Upper lobe of left lung (tissue), 6 donors: Measurements from ENCODE around the gene TTC28. TPM values are rescaled to one million over a fixed set of nuclear protein-coding genes. Genes with fewer than 3 reads are reported as not detected.

Experiments used
- ATAC-seq, 2 donors: fragments of 200-7000 bp; cut with Tn5 transposase; one replicate each; pipeline ENCODE4 v1.9.1; 2022; ENCODE audit warnings: mild to moderate bottlenecking in 2 of 2, moderate library complexity in 2 of 2; ENCODE audit not compliant: low FRiP score in 2 of 2
- DNase-seq, 2 donors: peaks; one replicate each; pipeline ENCODE4 v3.0.0-alpha.2; 2019 to 2020
- H3K27ac ChIP-seq, 4 donors: fragments of 200-600 bp; sonication (generic); one replicate each; pipeline ENCODE4 v1.5.1; 2016 to 2019
- H3K27me3 ChIP-seq, 4 donors: fragments of 200-600 bp; sonication (generic); one replicate each; pipeline ENCODE4 v1.5.1; 2017 to 2019
- H3K36me3 ChIP-seq, 4 donors: fragments of 200-600 bp; sonication (generic); one replicate each; pipeline ENCODE4 v1.5.1; 2016 to 2019
- H3K4me1 ChIP-seq, 4 donors: fragments of 200-600 bp; sonication (generic); one replicate each; pipeline ENCODE4 v1.5.1; 2018 to 2019
- H3K4me3 ChIP-seq, 4 donors: fragments of 200-600 bp; sonication (generic); one replicate each; pipeline ENCODE4 v1.5.1; 2017 to 2019; ENCODE audit warnings: mild to moderate bottlenecking in 2 of 4, moderate library complexity in 1 of 4
- H3K9me3 ChIP-seq, 4 donors: fragments of 200-600 bp; sonication (generic); one replicate each; pipeline ENCODE4 v1.5.1; 2018 to 2019
- EP300 ChIP-seq, 4 donors: sonication (generic); formaldehyde crosslinking; IDR thresholded peaks; one replicate each; pipeline ENCODE4 v1.5.1; 2017; ENCODE audit warnings: antibody characterized with exemption in 4 of 4, control low read depth in 2 of 4
- POLR2A ChIP-seq, 4 donors: fragments of 450-650 bp; IDR thresholded peaks; one replicate each; pipeline ENCODE4 v1.5.1; 2016 to 2017; ENCODE audit warnings: antibody characterized with exemption in 4 of 4, mild to moderate bottlenecking in 2 of 4
- POLR2AphosphoS5 ChIP-seq, 2 donors: sonication (generic); formaldehyde crosslinking; IDR thresholded peaks; one replicate each; pipeline ENCODE4 v1.5.1; 2017; ENCODE audit warnings: antibody characterized with exemption in 2 of 2
- WGBS, 2 donors: methylation state at CpG; one replicate each; pipeline ENCODE4 v1.1.5; 2017 to 2018; 5-methylcytosine and 5-hydroxymethylcytosine counted together
- total RNA-seq, 6 donors: library from RNA; depleted of rRNA in 4 of 6; stranded (reverse); fragments of >200 nt in 4 of 6; gene quantifications; one replicate each; pipeline versions ENCODE4 v1.1.0 to v1.2.1, GENCODE V29; 2016 to 2021
- TF ChIP-seq, protein P1 (sequence below), 6 experiments: fragments of 450-650 bp in 4 of 6; fragments of 200-600 bp in 2 of 6; sonication (generic) in 2 of 6; IDR thresholded peaks; one replicate each; pipeline ENCODE4 v1.5.1; 2016 to 2019; ENCODE audit warnings: antibody characterized with exemption in 6 of 6
- donor health status: DM: no; HTN: no; CAD: no; lungs with moderate emphysema.
- donor health status: DM: no; HTN: yes; CAD: no; lungs with severe emphysema.

Gene TTC28
- total RNA-seq, 6 donors from 2014 or later: 30.1 to 69.4 (median 41.4) TPM

DNA sequence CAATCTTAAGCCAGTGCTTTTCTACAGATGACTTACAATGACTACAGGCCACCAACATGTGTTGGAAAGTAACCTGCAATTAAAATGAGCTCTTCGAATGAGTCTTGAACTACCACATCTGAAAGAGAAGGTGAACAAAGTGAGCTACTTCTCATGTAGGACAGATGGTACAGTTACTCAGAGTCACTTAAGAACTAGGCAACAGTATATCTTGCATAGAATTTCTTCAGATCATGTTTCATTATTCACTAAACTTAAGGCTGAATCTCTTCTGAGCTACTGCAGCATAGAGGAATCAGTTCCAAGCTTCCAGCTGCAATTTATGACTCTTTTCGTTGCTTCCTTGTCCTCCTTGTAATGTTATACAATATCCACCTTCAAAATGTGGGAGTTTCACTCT is 270.9 kb downstream of the TTC28 start:
- H3K36me3 ChIP-seq: no peaks in the 10 kb centered on the region
- 83 to 87% methylated on average over 2 of the region's 2 CpGs for WGBS, 2 donors
- no peaks in the 10 kb centered on the region for H3K9me3 ChIP-seq
- H3K27me3 ChIP-seq: no peaks in the 10 kb centered on the region
- ATAC-seq (no peak), DNase-seq (no peak)
- H3K27ac ChIP-seq: no peak overlapping the region
- H3K4me3 ChIP-seq: no peak overlapping the region
- peaks cover 0 to 11% (median 4%) of the 10 kb centered on the region in 4 donors for H3K4me1 ChIP-seq
- no peak for TF ChIP-seq POLR2A (IDR thresholded peaks at IDR 0.05)
- TF ChIP-seq, protein P1, sequence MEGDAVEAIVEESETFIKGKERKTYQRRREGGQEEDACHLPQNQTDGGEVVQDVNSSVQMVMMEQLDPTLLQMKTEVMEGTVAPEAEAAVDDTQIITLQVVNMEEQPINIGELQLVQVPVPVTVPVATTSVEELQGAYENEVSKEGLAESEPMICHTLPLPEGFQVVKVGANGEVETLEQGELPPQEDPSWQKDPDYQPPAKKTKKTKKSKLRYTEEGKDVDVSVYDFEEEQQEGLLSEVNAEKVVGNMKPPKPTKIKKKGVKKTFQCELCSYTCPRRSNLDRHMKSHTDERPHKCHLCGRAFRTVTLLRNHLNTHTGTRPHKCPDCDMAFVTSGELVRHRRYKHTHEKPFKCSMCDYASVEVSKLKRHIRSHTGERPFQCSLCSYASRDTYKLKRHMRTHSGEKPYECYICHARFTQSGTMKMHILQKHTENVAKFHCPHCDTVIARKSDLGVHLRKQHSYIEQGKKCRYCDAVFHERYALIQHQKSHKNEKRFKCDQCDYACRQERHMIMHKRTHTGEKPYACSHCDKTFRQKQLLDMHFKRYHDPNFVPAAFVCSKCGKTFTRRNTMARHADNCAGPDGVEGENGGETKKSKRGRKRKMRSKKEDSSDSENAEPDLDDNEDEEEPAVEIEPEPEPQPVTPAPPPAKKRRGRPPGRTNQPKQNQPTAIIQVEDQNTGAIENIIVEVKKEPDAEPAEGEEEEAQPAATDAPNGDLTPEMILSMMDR (IDR thresholded peaks at IDR 0.05): no peak
- no peak for TF ChIP-seq POLR2AphosphoS5 (IDR thresholded peaks at IDR 0.05)

DNA sequence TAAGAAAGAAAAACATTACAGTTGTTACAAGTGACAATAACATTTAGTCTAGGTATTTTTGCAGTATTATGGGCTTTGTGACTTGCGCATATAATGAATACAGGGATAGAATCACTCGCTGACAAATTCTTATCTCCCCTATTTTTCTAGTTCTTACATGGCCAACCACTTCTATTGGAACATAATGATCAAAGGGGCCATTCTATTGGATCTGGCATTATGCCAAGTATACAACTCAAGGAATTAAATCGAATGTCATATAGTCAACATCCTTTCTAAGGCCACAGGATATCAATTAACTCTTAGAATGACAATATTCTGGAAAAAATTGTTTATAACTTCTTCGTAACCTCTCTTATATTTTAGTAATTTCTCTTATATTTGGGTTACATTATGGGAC is 272.0 kb downstream of the TTC28 start:
- 79 to 82% methylated on average over 4 of the region's 4 CpGs for WGBS, 2 donors
- Histone ChIP-seq H3K4me3 (no peak overlapping the region), H3K27me3 (no peaks in the 10 kb centered on the region), H3K36me3 (no peaks in the 10 kb centered on the region), H3K4me1 (peaks cover 0 to 11% (median 2%) of the 10 kb centered on the region in 4 donors), H3K27ac (no peak overlapping the region), H3K9me3 (no peaks in the 10 kb centered on the region)
- ATAC-seq (no peak), DNase-seq (no peak)
- TF ChIP-seq, protein P1 (IDR thresholded peaks at IDR 0.05): no peak
- no peak for TF ChIP-seq POLR2AphosphoS5 (IDR thresholded peaks at IDR 0.05)

DNA sequence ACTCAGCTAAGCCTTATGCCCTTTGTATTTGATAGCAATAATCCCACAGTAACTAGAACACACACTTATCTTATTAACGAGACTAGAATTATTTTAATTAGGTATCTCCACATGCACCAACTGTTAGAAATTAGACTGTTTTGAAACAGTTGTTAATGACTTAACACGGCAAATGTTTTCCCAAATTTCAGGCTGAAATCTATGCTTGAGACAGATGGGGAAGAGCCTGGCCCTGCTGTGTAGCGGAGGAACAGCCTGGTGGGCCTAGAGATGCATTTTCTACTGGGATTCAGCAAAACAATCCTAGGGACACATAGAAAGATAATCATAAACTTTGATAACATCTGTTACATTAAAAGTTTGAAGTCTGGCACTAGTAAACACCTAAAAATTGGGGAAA is 273.4 kb downstream of the TTC28 start:
- H3K27me3 ChIP-seq: no peaks in the 10 kb centered on the region
- no peak for ATAC-seq
- peaks cover 0 to 3% (median 1%) of the 10 kb centered on the region in 4 donors for H3K4me1 ChIP-seq
- H3K36me3 ChIP-seq: no peaks in the 10 kb centered on the region
- no peaks in the 10 kb centered on the region for H3K9me3 ChIP-seq
- no peak overlapping the region for H3K4me3 ChIP-seq
- no peak overlapping the region for H3K27ac ChIP-seq
- TF ChIP-seq EP300 (IDR thresholded peaks at IDR 0.05) (no peak), POLR2A (IDR thresholded peaks at IDR 0.05) (no peak), POLR2AphosphoS5 (IDR thresholded peaks at IDR 0.05) (no peak)
- TF ChIP-seq, protein P1 (IDR thresholded peaks at IDR 0.05): no peak
- 96 to 98% methylated on average over 3 of the region's 3 CpGs for WGBS, 2 donors
- DNase-seq: no peak

DNA sequence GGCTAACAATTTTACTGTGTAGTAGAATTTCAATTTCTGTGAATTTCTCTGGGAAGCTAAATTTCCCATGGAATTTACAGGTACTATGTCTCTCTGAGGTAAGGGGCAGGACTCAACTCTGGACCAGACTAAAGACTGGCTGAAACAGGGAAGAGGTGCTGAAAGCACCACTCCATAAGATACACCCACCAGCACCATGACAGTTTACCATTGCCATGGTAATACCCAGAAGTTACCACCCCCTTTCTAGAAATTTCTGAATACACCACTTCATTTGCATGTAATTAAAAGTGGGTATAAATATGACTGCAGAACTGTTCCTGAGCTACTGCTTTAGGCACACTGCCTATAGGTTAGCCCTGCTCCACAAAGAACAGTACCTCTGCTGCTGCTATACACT is 274.1 kb downstream of the TTC28 start:
- no peak for TF ChIP-seq EP300 (IDR thresholded peaks at IDR 0.05)
- TF ChIP-seq, protein P1 (IDR thresholded peaks at IDR 0.05): no peak
- no peak for TF ChIP-seq POLR2AphosphoS5 (IDR thresholded peaks at IDR 0.05)
- no peak for TF ChIP-seq POLR2A (IDR thresholded peaks at IDR 0.05)
- Histone ChIP-seq H3K27ac (no peak overlapping the region), H3K9me3 (no peaks in the 10 kb centered on the region), H3K4me1 (peaks cover 0 to 3% (median 0%) of the 10 kb centered on the region in 4 donors), H3K4me3 (no peak overlapping the region), H3K36me3 (no peaks in the 10 kb centered on the region), H3K27me3 (no peaks in the 10 kb centered on the region)
- no peak for ATAC-seq
- DNase-seq: no peak

DNA sequence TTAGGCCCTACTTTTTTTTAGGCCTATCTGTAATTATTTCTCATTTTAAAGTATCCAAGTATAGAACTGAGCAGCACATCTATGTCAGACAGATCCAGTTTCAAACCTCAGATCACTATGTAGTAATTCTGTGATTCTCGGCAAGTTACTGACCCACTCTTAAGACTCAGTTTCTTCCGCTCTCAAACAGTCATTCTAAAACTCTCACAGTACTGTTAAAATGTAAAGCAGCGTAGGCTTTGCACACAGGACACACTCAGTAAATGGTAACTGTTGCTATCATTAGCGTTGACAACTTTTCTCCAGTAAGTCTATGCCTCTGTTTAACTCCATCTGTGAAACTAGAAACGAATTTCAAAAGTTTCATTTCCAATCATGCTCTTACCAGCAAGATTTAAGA is 277.1 kb downstream of the TTC28 start:
- DNase-seq (no peak), ATAC-seq (no peak)
- H3K36me3 ChIP-seq: no peaks in the 10 kb centered on the region
- peaks cover 4 to 14% (median 5%) of the 10 kb centered on the region in 4 donors for H3K4me1 ChIP-seq
- no peaks in the 10 kb centered on the region for H3K27me3 ChIP-seq
- no peaks in the 10 kb centered on the region for H3K9me3 ChIP-seq
- WGBS, 2 donors: 87 to 93% methylated on average over 5 of the region's 5 CpGs
- H3K4me3 ChIP-seq: no peak overlapping the region
- no peak overlapping the region for H3K27ac ChIP-seq
- TF ChIP-seq, protein P1 (IDR thresholded peaks at IDR 0.05): no peak
- no peak for TF ChIP-seq EP300 (IDR thresholded peaks at IDR 0.05)
- TF ChIP-seq POLR2A (IDR thresholded peaks at IDR 0.05): no peak
- TF ChIP-seq POLR2AphosphoS5 (IDR thresholded peaks at IDR 0.05): no peak
